Caco-2 (cell line): ENCODE results near the gene CD59. TPM values are rescaled to one million over a fixed set of nuclear protein-coding genes. Genes with fewer than 3 reads are reported as not detected.
"Not testable (repeated sequence)": the region's sequence is repeated elsewhere in the genome, so short reads cannot be mapped to it uniquely, and the experiment has no call there.

Experiments used
- BruUV-seq: library from RNA; stranded (reverse); fragments of 400-500 nt; replicated peaks from 2 replicates; lab custom pipeline; 2021; lab: Mats Ljungman, UMichigan
- CTCF ChIA-PET: fragments of 300-600 bp; sonication (Branson Sonifier 250); formaldehyde crosslinking; loops from one replicate; lab custom pipeline; 2022; ENCODE audit warnings: antibody characterized with exemption; lab: Charles Lee
- POLR2A ChIA-PET: fragments of 300-600 bp; sonication (Branson Sonifier 250); formaldehyde crosslinking; loops from one replicate; lab custom pipeline; 2022; ENCODE audit warnings: antibody characterized with exemption; lab: Charles Lee
- DNase-seq, 2 experiments: peaks; one replicate each; pipeline versions ENCODE4 v3.0.0 to v3.0.0-alpha.2; 2020 to 2022
- H3K27me3 ChIP-seq: replicated peaks from 2 replicates; pipeline ENCODE4 v1.6.0; 2011; ENCODE audit warnings: low read length; ENCODE audit not compliant: control insufficient read depth, insufficient read depth
- H3K36me3 ChIP-seq: 2 replicates; pipeline ENCODE4 v1.5.1; 2011; ENCODE audit warnings: low read length; ENCODE audit not compliant: control insufficient read depth, insufficient read depth
- H3K4me1 ChIP-seq: fragments of 250-450 bp; sonication (Bioruptor Pico); 2 replicates; pipeline ENCODE4 v1.5.1; 2020; ENCODE audit warnings: mild to moderate bottlenecking
- H3K4me3 ChIP-seq: 2 replicates; pipeline ENCODE4 v1.5.1; 2011; ENCODE audit warnings: low read depth, mild to moderate bottlenecking, control low read depth, low read length
- H3K9me3 ChIP-seq: fragments of 250-450 bp; sonication (Bioruptor Pico); 2 replicates; pipeline ENCODE4 v1.5.1; 2020; ENCODE audit warnings: mild to moderate bottlenecking, moderate library complexity
- H3K27ac Mint-ChIP-seq: one replicate; pipeline ENCODE4 v1.8.0; 2022; ENCODE audit warnings: mixed read lengths; ENCODE audit not compliant: unreplicated experiment
- H3K27me3 Mint-ChIP-seq: one replicate; pipeline ENCODE4 v1.8.0; 2022; ENCODE audit warnings: mixed read lengths; ENCODE audit not compliant: insufficient read depth, unreplicated experiment
- H3K36me3 Mint-ChIP-seq: one replicate; pipeline ENCODE4 v1.8.0; 2022; ENCODE audit warnings: mild to moderate bottlenecking, mixed read lengths; ENCODE audit not compliant: insufficient read depth, unreplicated experiment
- H3K4me1 Mint-ChIP-seq: one replicate; pipeline ENCODE4 v1.8.0; 2022; ENCODE audit warnings: low read depth, mixed read lengths; ENCODE audit not compliant: unreplicated experiment
- H3K4me3 Mint-ChIP-seq: one replicate; pipeline ENCODE4 v1.8.0; 2022; ENCODE audit warnings: mild to moderate bottlenecking, moderate library complexity, mixed read lengths; ENCODE audit not compliant: unreplicated experiment
- H3K9me3 Mint-ChIP-seq: one replicate; pipeline ENCODE4 v1.8.0; 2022; ENCODE audit warnings: mixed read lengths; ENCODE audit not compliant: unreplicated experiment
- CTCF ChIP-seq, 2 experiments: fragments of 200-600 bp in 1 of 2; IDR thresholded peaks; 1 replicate in 1 of 2; 2 replicates in 1 of 2; pipeline versions ENCODE4 v1.5.1 to v1.8.0; 2011 to 2022; ENCODE audit warnings: antibody characterized with exemption in 1 of 2, control low read depth in 1 of 2, inconsistent platforms in 1 of 2, low read depth in 1 of 2, low read length in 1 of 2, mild to moderate bottlenecking in 1 of 2, moderate library complexity in 1 of 2; ENCODE audit not compliant: insufficient read depth in 1 of 2, severe bottlenecking in 1 of 2, unreplicated experiment in 1 of 2
- intact Hi-C: fragments of 100-400 bp; cut with micrococcal nuclease; formaldehyde crosslinking; loops from one replicate; pipeline ENCODE4 v1.10.0; 2022; ENCODE audit not compliant: unreplicated experiment
- total RNA-seq: library from RNA; stranded (reverse); gene quantifications from 2 replicates; pipeline ENCODE4 v1.2.3, GENCODE V29; 2022

The CD59 gene
- total RNA-seq, 1 experiment from 2014 or later = 149 TPM

GRCh38 chr11:33712436-33712835, 23.8 kb downstream of the CD59 start:
- no peaks in the 10 kb centered on the region for H3K4me1 ChIP-seq
- no peaks in the 10 kb centered on the region for H3K36me3 ChIP-seq
- Mint-ChIP-seq H3K36me3 (peaks cover 19% of the 10 kb centered on the region), H3K4me1 (peaks cover 6% of the 10 kb centered on the region), H3K9me3 (no peaks in the 10 kb centered on the region), H3K27me3 (no peaks in the 10 kb centered on the region), H3K27ac (no peak overlapping the region), H3K4me3 (no peak overlapping the region)
- BruUV-seq = no TSS peak
- H3K9me3 ChIP-seq = no peaks in the 10 kb centered on the region
- ChIA-PET CTCF (no interaction called here), POLR2A (no interaction called here)
- no peak for TF ChIP-seq CTCF (IDR thresholded peaks at IDR 0.05; ENCODE audit: insufficient read depth in 1 of 2, low read depth in 1 of 2, low read length in 1 of 2, severe bottlenecking in 1 of 2, unreplicated experiment in 1 of 2)
- intact Hi-C loops = no loop called here
- DNase-seq = no peak
- H3K4me3 ChIP-seq = no peak overlapping the region
- H3K27me3 ChIP-seq = no peaks in the 10 kb centered on the region

GRCh38 chr11:33709466-33709865, 26.8 kb downstream of the CD59 start:
- Histone ChIP-seq H3K9me3 (no peaks in the 10 kb centered on the region), H3K27me3 (no peaks in the 10 kb centered on the region), H3K36me3 (no peaks in the 10 kb centered on the region), H3K4me3 (no peak overlapping the region), H3K4me1 (no peaks in the 10 kb centered on the region)
- no peak for TF ChIP-seq CTCF (IDR thresholded peaks at IDR 0.05; ENCODE audit: insufficient read depth in 1 of 2, low read depth in 1 of 2, low read length in 1 of 2, severe bottlenecking in 1 of 2, unreplicated experiment in 1 of 2)
- no peaks in the 10 kb centered on the region for H3K9me3 Mint-ChIP-seq
- intact Hi-C loops = no loop called here
- peaks cover 19% of the 10 kb centered on the region for H3K36me3 Mint-ChIP-seq
- H3K27ac Mint-ChIP-seq = no peak overlapping the region
- H3K4me1 Mint-ChIP-seq = peaks cover 6% of the 10 kb centered on the region
- H3K4me3 Mint-ChIP-seq = no peak overlapping the region
- BruUV-seq = TSS peak; percentile 50
- no peak for DNase-seq
- POLR2A ChIA-PET = no interaction called here
- H3K27me3 Mint-ChIP-seq = no peaks in the 10 kb centered on the region
- CTCF ChIA-PET = interaction anchor here (0.6 kb wide), 1 partner anchor 247 kb away, joined by 5 read pairs; no protein-coding TSS in a partner anchor

- Histone ChIP-seq H3K9me3 (no peaks in the 10 kb centered on the region), H3K4me3 (no peak overlapping the region), H3K4me1 (no peaks in the 10 kb centered on the region), H3K36me3 (no peaks in the 10 kb centered on the region), H3K27me3 (no peaks in the 10 kb centered on the region)
- H3K36me3 Mint-ChIP-seq = peaks cover 19% of the 10 kb centered on the region
- H3K4me1 Mint-ChIP-seq = peaks cover 3% of the 10 kb centered on the region
- ChIA-PET CTCF (no interaction called here), POLR2A (interaction anchor here (0.6 kb wide), 1 partner anchor 466 kb away, joined by 6 read pairs; no protein-coding TSS in a partner anchor)
- BruUV-seq = no TSS peak
- DNase-seq = no peak
- H3K27ac Mint-ChIP-seq = no peak overlapping the region
- no peak overlapping the region for H3K4me3 Mint-ChIP-seq
- H3K27me3 Mint-ChIP-seq = no peaks in the 10 kb centered on the region
- TF ChIP-seq CTCF (IDR thresholded peaks at IDR 0.05; ENCODE audit: insufficient read depth in 1 of 2, low read depth in 1 of 2, low read length in 1 of 2, severe bottlenecking in 1 of 2, unreplicated experiment in 1 of 2) = no peak
- intact Hi-C loops = no loop called here
- H3K9me3 Mint-ChIP-seq = no peaks in the 10 kb centered on the region
Measured at GRCh38 chr11:33708985-33709384, 27.2 kb downstream of the CD59 start.

- CTCF ChIA-PET, H3K4me1 Mint-ChIP-seq, H3K27ac Mint-ChIP-seq, DNase-seq, H3K4me1 ChIP-seq, H3K4me3 ChIP-seq, intact Hi-C loops, POLR2A ChIA-PET, H3K9me3 ChIP-seq, H3K4me3 Mint-ChIP-seq, H3K36me3 ChIP-seq, H3K27me3 ChIP-seq, H3K27me3 Mint-ChIP-seq, H3K9me3 Mint-ChIP-seq, BruUV-seq: not testable (repeated sequence)
- peaks cover 26% of the 10 kb centered on the region for H3K36me3 Mint-ChIP-seq
Measured at GRCh38 chr11:33707831-33708230, 28.4 kb downstream of the CD59 start.
